ENCODE results near the gene ERMP1.

The ERMP1 gene

DNA sequence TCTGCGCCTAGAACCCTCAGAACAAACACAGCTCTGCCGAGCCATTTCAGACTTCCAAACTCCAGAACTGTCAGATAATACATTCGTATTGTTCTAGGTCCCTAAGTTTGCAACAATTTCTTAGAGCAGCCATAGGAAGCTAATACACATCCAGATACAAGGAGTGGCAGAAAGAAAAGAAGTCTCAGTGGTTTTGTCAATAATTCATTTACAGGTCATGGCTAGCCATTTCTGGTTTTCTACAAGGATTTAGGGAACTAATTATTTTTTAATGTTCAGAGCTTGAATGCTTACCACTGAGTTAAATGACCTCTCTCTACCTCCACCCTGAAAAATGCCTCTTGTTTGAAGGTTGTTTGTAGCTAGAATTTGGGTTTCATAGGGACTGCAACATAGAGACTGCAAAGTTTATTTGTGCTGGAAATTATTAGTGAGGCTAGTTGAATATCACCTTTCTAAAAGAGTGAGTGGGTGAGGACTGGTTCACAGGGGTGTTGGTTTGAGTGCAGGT is 15.5 kb upstream of the ERMP1 start:
- ATAC-seq (ENCODE audit: insufficient read depth, low read depth) (no peak), DNase-seq (no peak)
- Histone ChIP-seq H3K4me3 (ENCODE audit: low read depth in 1 of 2, low read length in 2 of 2) (no peak overlapping the region), H3K27ac (ENCODE audit: low read length) (no peak overlapping the region), H2AFZ (ENCODE audit: low read depth, low read length) (no peak overlapping the region), H3K4me2 (ENCODE audit: insufficient read depth, low read length) (no peak overlapping the region), H3K27me3 (ENCODE audit: insufficient read depth, low read length, poor library complexity) (no peaks in the 10 kb centered on the region), H4K20me1 (ENCODE audit: insufficient read depth, low read length) (peaks cover 6% of the 10 kb centered on the region; the same call in 1 of the 2 replicates), H3K4me1 (ENCODE audit: insufficient read depth, low read length) (peaks cover 35% of the 10 kb centered on the region), H3K9me3 (ENCODE audit: insufficient read depth, low read length, severe bottlenecking) (no peaks in the 10 kb centered on the region), H3K36me3 (ENCODE audit: insufficient read depth, low read length) (no peaks in the 10 kb centered on the region), H3K9ac (ENCODE audit: low read depth, low read length) (no peak overlapping the region), H3K79me2 (ENCODE audit: insufficient read depth, low read length) (no peaks in the 10 kb centered on the region)
- TF ChIP-seq EZH2 (IDR thresholded peaks at IDR 0.05; ENCODE audit: borderline replicate concordance, low read depth, low read length, severe bottlenecking) = no peak
- TF ChIP-seq, protein P1, sequence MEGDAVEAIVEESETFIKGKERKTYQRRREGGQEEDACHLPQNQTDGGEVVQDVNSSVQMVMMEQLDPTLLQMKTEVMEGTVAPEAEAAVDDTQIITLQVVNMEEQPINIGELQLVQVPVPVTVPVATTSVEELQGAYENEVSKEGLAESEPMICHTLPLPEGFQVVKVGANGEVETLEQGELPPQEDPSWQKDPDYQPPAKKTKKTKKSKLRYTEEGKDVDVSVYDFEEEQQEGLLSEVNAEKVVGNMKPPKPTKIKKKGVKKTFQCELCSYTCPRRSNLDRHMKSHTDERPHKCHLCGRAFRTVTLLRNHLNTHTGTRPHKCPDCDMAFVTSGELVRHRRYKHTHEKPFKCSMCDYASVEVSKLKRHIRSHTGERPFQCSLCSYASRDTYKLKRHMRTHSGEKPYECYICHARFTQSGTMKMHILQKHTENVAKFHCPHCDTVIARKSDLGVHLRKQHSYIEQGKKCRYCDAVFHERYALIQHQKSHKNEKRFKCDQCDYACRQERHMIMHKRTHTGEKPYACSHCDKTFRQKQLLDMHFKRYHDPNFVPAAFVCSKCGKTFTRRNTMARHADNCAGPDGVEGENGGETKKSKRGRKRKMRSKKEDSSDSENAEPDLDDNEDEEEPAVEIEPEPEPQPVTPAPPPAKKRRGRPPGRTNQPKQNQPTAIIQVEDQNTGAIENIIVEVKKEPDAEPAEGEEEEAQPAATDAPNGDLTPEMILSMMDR (IDR thresholded peaks at IDR 0.05; ENCODE audit: borderline replicate concordance, extremely low read depth, low read length, poor library complexity, severe bottlenecking) = no peak

DNA sequence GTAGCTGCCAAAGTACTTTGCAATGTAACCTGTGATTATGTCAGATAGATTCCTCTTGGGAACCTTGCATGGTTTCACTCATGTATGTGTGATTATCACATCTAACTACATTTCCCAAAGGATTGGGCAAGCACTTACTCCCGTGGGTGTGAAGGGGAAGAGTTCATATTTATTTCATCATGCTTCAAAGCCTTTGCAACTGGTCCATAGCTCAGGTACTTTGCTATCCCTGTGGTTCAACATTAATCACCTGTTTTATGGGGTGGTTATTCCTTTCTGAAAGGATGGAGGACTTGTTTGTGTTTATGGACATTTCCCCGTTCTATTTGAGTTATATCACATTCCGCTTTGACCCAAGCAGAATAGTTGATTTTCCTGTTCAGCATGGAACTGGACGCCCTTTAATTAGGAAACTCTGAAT is 13.6 kb upstream of the ERMP1 start:
- no peak overlapping the region for H2AFZ ChIP-seq (ENCODE audit: low read depth, low read length)
- no peak overlapping the region for H3K4me3 ChIP-seq (ENCODE audit: low read depth in 1 of 2, low read length in 2 of 2)
- peaks cover 7% of the 10 kb centered on the region for H4K20me1 ChIP-seq (ENCODE audit: insufficient read depth, low read length)
- TF ChIP-seq, protein P1 (IDR thresholded peaks at IDR 0.05; ENCODE audit: borderline replicate concordance, extremely low read depth, low read length, poor library complexity, severe bottlenecking) = no peak
- no peak for TF ChIP-seq EZH2 (IDR thresholded peaks at IDR 0.05; ENCODE audit: borderline replicate concordance, low read depth, low read length, severe bottlenecking)
- DNase-seq = no peak
- H3K36me3 ChIP-seq (ENCODE audit: insufficient read depth, low read length) = no peaks in the 10 kb centered on the region
- ATAC-seq (ENCODE audit: insufficient read depth, low read depth) = no peak
- H3K79me2 ChIP-seq (ENCODE audit: insufficient read depth, low read length) = no peaks in the 10 kb centered on the region
- peaks cover 53% of the 10 kb centered on the region for H3K4me1 ChIP-seq (ENCODE audit: insufficient read depth, low read length)
- no peak overlapping the region for H3K9ac ChIP-seq (ENCODE audit: low read depth, low read length)
- H3K27me3 ChIP-seq (ENCODE audit: insufficient read depth, low read length, poor library complexity) = no peaks in the 10 kb centered on the region
- H3K27ac ChIP-seq (ENCODE audit: low read length) = no peak overlapping the region
- no peak overlapping the region for H3K4me2 ChIP-seq (ENCODE audit: insufficient read depth, low read length)
- no peaks in the 10 kb centered on the region for H3K9me3 ChIP-seq (ENCODE audit: insufficient read depth, low read length, severe bottlenecking)

DNA sequence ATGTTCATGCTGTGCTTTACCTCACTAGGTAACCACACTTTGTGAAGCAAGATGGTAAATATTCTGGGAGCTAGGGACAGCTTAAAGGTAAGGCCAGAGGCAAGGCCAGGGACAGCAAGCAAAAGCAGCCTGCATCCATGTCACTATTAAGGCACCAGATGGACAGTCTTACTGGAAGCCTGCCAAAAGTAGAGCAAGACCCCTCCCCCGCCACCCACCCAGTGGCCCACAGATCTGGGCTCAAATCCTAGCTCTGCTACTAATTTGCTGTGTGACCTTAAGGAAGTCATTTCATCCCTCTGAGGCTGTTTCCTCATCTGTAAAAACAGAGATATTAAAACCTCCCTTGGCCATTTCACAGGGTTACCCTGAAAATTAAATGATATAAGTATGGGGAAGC is 13.2 kb upstream of the ERMP1 start:
- Histone ChIP-seq H2AFZ (ENCODE audit: low read depth, low read length) (no peak overlapping the region), H3K4me3 (ENCODE audit: low read depth in 1 of 2, low read length in 2 of 2) (no peak overlapping the region), H3K27ac (ENCODE audit: low read length) (no peak overlapping the region), H3K9ac (ENCODE audit: low read depth, low read length) (no peak overlapping the region), H3K27me3 (ENCODE audit: insufficient read depth, low read length, poor library complexity) (no peaks in the 10 kb centered on the region), H3K36me3 (ENCODE audit: insufficient read depth, low read length) (no peaks in the 10 kb centered on the region), H3K79me2 (ENCODE audit: insufficient read depth, low read length) (no peaks in the 10 kb centered on the region), H3K4me1 (ENCODE audit: insufficient read depth, low read length) (peaks cover 53% of the 10 kb centered on the region), H3K9me3 (ENCODE audit: insufficient read depth, low read length, severe bottlenecking) (no peaks in the 10 kb centered on the region), H3K4me2 (ENCODE audit: insufficient read depth, low read length) (no peak overlapping the region), H4K20me1 (ENCODE audit: insufficient read depth, low read length) (peaks cover 12% of the 10 kb centered on the region)
- no peak for TF ChIP-seq EZH2 (IDR thresholded peaks at IDR 0.05; ENCODE audit: borderline replicate concordance, low read depth, low read length, severe bottlenecking)
- TF ChIP-seq, protein P1 (IDR thresholded peaks at IDR 0.05; ENCODE audit: borderline replicate concordance, extremely low read depth, low read length, poor library complexity, severe bottlenecking) = no peak
- ATAC-seq (ENCODE audit: insufficient read depth, low read depth) = no peak
- no peak for DNase-seq

All from DND-41 (cell line).